ENCODE results near the gene RIGI.

The RIGI gene

DNA sequence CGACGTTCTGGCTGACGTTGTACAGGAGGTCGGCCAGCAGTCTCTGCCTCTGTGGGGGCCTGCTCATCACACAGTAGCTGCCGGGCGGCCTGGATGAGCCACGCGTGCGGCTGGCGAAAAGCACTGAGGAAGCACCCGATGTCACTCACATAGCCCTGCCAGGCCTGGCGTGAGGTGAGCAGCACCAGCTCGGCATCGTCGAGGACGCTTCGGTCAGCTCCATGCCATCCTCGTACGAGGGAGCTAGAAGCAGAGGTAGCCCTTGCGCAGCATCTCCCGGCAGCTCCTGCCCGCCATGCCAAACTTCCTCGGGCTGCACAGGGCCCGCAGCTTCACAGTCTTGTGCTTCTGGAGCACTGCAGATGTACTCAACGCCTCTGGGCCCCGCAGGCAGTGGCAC is 40.8 kb upstream of the RIGI start:
- no peak overlapping the region for H3K4me3 ChIP-seq (ENCODE audit: low read depth, low read length)
- TF ChIP-seq, protein P1, sequence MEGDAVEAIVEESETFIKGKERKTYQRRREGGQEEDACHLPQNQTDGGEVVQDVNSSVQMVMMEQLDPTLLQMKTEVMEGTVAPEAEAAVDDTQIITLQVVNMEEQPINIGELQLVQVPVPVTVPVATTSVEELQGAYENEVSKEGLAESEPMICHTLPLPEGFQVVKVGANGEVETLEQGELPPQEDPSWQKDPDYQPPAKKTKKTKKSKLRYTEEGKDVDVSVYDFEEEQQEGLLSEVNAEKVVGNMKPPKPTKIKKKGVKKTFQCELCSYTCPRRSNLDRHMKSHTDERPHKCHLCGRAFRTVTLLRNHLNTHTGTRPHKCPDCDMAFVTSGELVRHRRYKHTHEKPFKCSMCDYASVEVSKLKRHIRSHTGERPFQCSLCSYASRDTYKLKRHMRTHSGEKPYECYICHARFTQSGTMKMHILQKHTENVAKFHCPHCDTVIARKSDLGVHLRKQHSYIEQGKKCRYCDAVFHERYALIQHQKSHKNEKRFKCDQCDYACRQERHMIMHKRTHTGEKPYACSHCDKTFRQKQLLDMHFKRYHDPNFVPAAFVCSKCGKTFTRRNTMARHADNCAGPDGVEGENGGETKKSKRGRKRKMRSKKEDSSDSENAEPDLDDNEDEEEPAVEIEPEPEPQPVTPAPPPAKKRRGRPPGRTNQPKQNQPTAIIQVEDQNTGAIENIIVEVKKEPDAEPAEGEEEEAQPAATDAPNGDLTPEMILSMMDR (IDR thresholded peaks at IDR 0.05; ENCODE audit: control insufficient read depth, extremely low read depth, insufficient read depth): no peak
- no peak for DNase-seq (ENCODE audit: low read depth)

DNA sequence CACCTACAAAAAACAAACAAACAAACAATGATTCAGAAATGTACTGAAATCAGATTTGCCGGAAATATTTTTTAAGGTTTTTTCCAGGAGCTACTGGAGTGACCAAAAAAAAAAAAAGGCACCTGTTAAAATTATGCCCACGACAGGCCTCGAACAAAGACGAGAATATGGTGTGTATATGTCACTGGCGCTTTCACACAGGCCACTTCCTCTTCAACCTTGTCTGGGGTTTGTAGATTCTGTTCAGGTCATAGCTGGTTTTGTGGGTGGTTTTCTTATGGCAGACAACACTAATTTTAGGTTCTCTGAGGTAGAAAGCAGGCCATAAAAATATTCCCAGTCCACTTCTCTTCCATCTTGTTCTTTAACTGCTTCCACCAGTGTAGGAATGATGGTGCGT is 40.0 kb upstream of the RIGI start:
- TF ChIP-seq, protein P1 (IDR thresholded peaks at IDR 0.05; ENCODE audit: control insufficient read depth, extremely low read depth, insufficient read depth): no peak
- no peak for DNase-seq (ENCODE audit: low read depth)

DNA sequence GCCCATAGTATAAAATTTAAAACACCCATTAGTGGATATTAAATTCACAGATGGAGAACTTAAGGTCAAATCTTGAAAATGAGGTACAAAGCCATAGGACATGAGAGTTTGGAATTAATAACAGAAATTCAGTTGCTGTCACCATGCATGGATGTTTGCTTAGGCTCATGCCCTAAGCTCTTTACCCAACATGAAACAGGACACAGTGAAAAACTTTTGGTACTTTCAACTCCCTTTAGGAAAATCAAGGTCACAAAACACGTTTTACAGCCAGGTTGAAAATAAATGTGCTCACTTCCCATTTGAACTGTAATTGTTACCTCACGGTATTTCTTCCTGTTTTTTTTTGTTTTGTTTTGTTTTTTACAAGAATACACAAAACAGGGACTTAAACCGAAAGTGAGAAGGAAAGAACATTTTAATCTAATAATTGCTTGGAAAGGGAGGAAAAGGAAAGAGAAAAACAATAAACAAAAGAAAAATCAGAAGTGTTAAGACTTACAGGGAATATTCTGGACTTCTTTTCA is 32.5 kb upstream of the RIGI start:
- DNase-seq (ENCODE audit: low read depth): no peak
- TF ChIP-seq, protein P1 (IDR thresholded peaks at IDR 0.05; ENCODE audit: control insufficient read depth, extremely low read depth, insufficient read depth): no peak

More for the DNA sequence above, 40.0 kb upstream of the RIGI start:
- no peak overlapping the region for H3K4me3 ChIP-seq (ENCODE audit: low read depth, low read length)

DNA sequence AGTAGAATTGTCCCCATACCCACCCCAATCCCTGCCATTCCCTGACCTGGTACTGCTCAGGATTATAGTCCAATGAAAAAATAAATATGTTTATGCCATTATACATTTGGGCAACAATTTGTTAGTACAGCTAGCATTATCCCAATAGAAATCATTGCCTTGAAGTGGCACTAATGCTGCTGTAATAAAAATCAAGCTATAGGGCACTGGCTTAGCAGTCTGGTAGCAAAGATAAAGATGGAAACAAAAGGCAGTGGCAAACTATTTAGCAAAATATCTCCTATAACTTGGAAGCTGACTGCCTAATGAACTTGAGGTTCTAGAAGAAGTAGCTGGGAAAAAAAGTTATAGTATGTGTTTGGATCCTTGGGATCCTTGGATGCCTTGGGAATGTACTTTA is 28.6 kb upstream of the RIGI start:
- DNase-seq (ENCODE audit: low read depth): no peak
- H3K4me3 ChIP-seq (ENCODE audit: low read depth, low read length): no peak overlapping the region
- TF ChIP-seq, protein P1 (IDR thresholded peaks at IDR 0.05; ENCODE audit: control insufficient read depth, extremely low read depth, insufficient read depth): no peak

More for the DNA sequence above, 32.5 kb upstream of the RIGI start:
- H3K4me3 ChIP-seq (ENCODE audit: low read depth, low read length): no peak overlapping the region

DNA sequence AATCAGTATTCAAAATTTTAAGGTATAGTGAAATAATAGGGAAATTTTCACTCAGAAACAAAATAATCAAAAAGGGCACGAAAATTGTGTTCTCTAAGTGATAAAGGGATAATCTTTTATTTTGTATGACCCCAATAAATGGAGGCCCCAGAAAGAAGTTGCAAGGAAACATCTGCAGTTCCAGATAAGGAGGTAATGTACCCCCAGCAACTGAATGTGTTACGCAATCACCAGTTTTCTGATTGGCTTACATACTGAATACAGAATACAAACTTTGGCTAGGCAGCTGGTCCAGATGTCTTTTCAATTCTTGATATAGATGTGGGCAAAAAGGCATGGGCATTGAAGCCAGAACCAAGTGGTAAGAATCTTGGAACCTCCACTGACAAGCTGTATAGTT is 28.1 kb upstream of the RIGI start:
- no peak for DNase-seq (ENCODE audit: low read depth)
- TF ChIP-seq, protein P1 (IDR thresholded peaks at IDR 0.05; ENCODE audit: control insufficient read depth, extremely low read depth, insufficient read depth): no peak
- H3K4me3 ChIP-seq (ENCODE audit: low read depth, low read length): no peak overlapping the region

DNA sequence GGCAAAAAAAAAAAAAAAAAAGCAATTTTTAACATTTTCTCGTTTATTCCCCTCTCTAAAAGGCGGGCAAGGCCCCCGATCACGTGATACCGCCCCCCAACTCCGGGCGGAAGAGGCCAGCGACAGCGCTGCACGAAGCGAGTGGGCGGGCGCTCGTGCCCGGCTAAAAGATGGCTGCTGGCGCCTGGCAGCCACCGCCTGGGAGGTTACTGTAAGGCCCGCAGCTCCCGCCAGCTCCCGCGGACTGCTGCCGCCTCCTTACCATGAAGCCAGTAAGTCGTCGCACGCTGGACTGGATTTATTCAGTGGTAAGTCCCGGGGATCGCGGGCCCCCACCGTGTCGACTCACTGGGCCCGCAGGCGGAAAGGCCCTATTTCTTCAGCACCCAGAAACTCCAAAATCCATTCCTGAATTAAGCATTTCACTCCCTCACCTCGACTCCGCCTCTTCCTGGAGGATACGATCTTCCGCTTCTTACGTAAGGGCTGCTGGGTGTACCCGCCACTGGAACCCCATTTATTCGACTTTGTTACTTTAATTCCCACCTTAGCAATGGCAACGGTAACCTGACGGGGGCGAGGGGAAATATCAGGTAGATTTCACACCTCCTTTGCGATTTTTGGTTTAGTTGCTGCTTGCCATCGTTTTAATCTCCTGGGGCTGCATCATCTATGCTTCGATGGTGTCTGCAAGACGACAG is 26.3 kb upstream of the RIGI start, which contains the start of the genes SMIM27 and TOPORS:
Gene SMIM27, plus strand, starts transcription at position 156 of the 701 bp plus-strand sequence. Its CDS starts 108 bp downstream, at position 264.
Gene TOPORS, minus strand, starts transcription at position 415 of the 701 bp plus-strand sequence. Its CDS starts 150 bp downstream, at position 265.
- H3K4me3 ChIP-seq (ENCODE audit: low read depth, low read length): peak within 1 kb of the TSS; percentile 64
- TF ChIP-seq, protein P1 (IDR thresholded peaks at IDR 0.05; ENCODE audit: control insufficient read depth, extremely low read depth, insufficient read depth): no peak
- DNase-seq (ENCODE audit: low read depth): peak; percentile 56

Data from LNCaP clone FGC (cell line).